Heart left ventricle (tissue), 13 donors: ENCODE data around the gene ANXA11.

Experiments
- POLR2A ChIP-seq, 2 donors: fragments of 450-650 bp; IDR thresholded peaks; one replicate each; pipeline ENCODE4 v1.6.1; 2017; ENCODE audit warnings: antibody characterized with exemption in 2 of 2, mild to moderate bottlenecking in 2 of 2, moderate library complexity in 2 of 2
- TF ChIP-seq, protein P1 (sequence below), 12 donors: fragments of 200-600 bp; sonication (generic) in 4 of 12; IDR thresholded peaks; one replicate each; pipeline versions ENCODE4 v1.5.0 to v1.8.0; 2018 to 2022; ENCODE audit warnings: antibody characterized with exemption in 12 of 12, mild to moderate bottlenecking in 5 of 12
- donor health status: ischemic (EF 13 %, LVEDD 7.1; RV severe dilation, severe dysfunction).
- donor health status: DM: no; HTN: yes; CAD: no.
- donor health status: DM: no; HTN: no; CAD: no.
- donor health status: ischemic (EF 25% LVEDD 6.9; RV normal size, moderate dysfunction).
- donor health status: ischemic (EF 25% LVEDD 5.7; RV mildly dilated, moderate dysfunction).
- donor health status: ischemic (EF 35%, LVEDD 5.7; RV mildly dilated, moderate dysfunction).
- donor health status: nonischemic (EF 11% LVEDD 7.7; RV severe dilation, severe dysfunction).
- donor health status: DM: yes; HTN: yes; CAD: no.
- donor health status: PGD.
- donor health status: ischemic (EF 29% LVEDD 5.4; RV normal size, mild dysfunction).
- donor health status: nonischemic (EF 23%, LVEDD 6.1; RV moderate dilation, normal function).

DNA sequence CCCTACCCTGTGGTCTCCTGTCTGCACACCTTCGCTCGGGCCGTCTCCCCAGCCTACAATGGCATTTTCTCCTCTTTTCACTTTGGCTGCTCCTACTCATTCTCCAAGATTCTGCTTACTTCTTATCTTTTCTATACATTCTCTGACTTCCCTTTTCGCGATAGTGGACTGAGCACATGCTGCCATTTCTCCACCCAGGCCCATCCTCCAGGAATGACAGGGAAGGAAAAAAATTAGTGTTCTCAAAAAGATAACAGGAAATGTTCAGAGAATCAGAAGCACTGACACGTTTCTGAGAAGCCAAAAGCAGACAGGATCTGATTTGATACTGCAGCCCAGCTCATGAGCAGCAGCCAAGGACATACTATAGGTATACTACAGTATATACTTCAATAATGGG is 6.4 kb upstream of the ANXA11 start:
- no peak for TF ChIP-seq POLR2A (IDR thresholded peaks at IDR 0.05)
- TF ChIP-seq, protein P1, sequence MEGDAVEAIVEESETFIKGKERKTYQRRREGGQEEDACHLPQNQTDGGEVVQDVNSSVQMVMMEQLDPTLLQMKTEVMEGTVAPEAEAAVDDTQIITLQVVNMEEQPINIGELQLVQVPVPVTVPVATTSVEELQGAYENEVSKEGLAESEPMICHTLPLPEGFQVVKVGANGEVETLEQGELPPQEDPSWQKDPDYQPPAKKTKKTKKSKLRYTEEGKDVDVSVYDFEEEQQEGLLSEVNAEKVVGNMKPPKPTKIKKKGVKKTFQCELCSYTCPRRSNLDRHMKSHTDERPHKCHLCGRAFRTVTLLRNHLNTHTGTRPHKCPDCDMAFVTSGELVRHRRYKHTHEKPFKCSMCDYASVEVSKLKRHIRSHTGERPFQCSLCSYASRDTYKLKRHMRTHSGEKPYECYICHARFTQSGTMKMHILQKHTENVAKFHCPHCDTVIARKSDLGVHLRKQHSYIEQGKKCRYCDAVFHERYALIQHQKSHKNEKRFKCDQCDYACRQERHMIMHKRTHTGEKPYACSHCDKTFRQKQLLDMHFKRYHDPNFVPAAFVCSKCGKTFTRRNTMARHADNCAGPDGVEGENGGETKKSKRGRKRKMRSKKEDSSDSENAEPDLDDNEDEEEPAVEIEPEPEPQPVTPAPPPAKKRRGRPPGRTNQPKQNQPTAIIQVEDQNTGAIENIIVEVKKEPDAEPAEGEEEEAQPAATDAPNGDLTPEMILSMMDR (IDR thresholded peaks at IDR 0.05): no peak
